NCI-H1048 (cell line): Measurements from ENCODE around the gene ZNF205.
"Not testable (repeated sequence)": the region's sequence is repeated elsewhere in the genome, so short reads cannot be mapped to it uniquely, and the experiment has no call there.

ENCODE experiments used
- DNase-seq: peaks from one replicate; lab custom pipeline; 2025; lab: John Stamatoyannopoulos, UW

ZNF205 gene

GRCh38 chr16:3112058-3112880 lies at the start of gene ZNF205:
Gene ZNF205 (plus strand): TSS chr16:3112586. CDS start chr16:3113431, 845 bp downstream.
- DNase-seq = no peak

GRCh38 chr16:3063625-3064386 lies 48.6 kb upstream of the ZNF205 start:
- no peak for DNase-seq

- DNase-seq = no peak
Observed at GRCh38 chr16:3065069-3065741, 47.2 kb upstream of the ZNF205 start, which contains the start of gene IL32. Gene IL32 (plus strand): TSS chr16:3065640. CDS start chr16:3065812, 172 bp downstream.

- no peak for DNase-seq
Observed at GRCh38 chr16:3065742-3066439, 46.5 kb upstream of the ZNF205 start.

GRCh38 chr16:3066440-3066748 lies 46.0 kb upstream of the ZNF205 start:
- no peak for DNase-seq

GRCh38 chr16:3068487-3068886 lies 43.9 kb upstream of the ZNF205 start:
- DNase-seq = no peak

- DNase-seq = not testable (repeated sequence)
Observed at GRCh38 chr16:3069146-3069545, 43.2 kb upstream of the ZNF205 start.

- no peak for DNase-seq
Observed at GRCh38 chr16:3070608-3071111, 41.7 kb upstream of the ZNF205 start.

- DNase-seq = no peak
Observed at GRCh38 chr16:3071655-3072054, 40.7 kb upstream of the ZNF205 start.

- not testable (repeated sequence) for DNase-seq
Observed at GRCh38 chr16:3072148-3072547, 40.2 kb upstream of the ZNF205 start.

- not testable (repeated sequence) for DNase-seq
Observed at GRCh38 chr16:3072576-3073263, 39.7 kb upstream of the ZNF205 start.

GRCh38 chr16:3073448-3073847 lies 38.9 kb upstream of the ZNF205 start:
- DNase-seq = no peak

- DNase-seq = no peak
Observed at GRCh38 chr16:3074860-3075522, 37.4 kb upstream of the ZNF205 start.

GRCh38 chr16:3075523-3075915 lies 36.9 kb upstream of the ZNF205 start:
- no peak for DNase-seq

GRCh38 chr16:3075946-3076345 lies 36.4 kb upstream of the ZNF205 start:
- DNase-seq = not testable (repeated sequence)

- DNase-seq = no peak
Observed at GRCh38 chr16:3076577-3076976, 35.8 kb upstream of the ZNF205 start.

GRCh38 chr16:3080024-3080423 lies 32.4 kb upstream of the ZNF205 start:
- no peak for DNase-seq

- not testable (repeated sequence) for DNase-seq
Observed at GRCh38 chr16:3081957-3082356, 30.4 kb upstream of the ZNF205 start.

GRCh38 chr16:3083408-3083807 lies 29.0 kb upstream of the ZNF205 start:
- DNase-seq = not testable (repeated sequence)

- DNase-seq = no peak
Observed at GRCh38 chr16:3084491-3084890, 27.9 kb upstream of the ZNF205 start.
